CD4-positive, alpha-beta T cell treated with Interleukin-17A for 1 hour (primary cell): ENCODE results near the gene C6orf15.
A peak's percentile ranks its signal among the peaks of the same experiment; 100 is the strongest.
"Not testable (repeated sequence)": the region's sequence is repeated elsewhere in the genome, so short reads cannot be mapped to it uniquely, and the experiment has no call there.

Experiments used
- DNase-seq: peaks from one replicate; pipeline ENCODE4 v3.0.0-alpha.2; 2020

Gene C6orf15

DNA sequence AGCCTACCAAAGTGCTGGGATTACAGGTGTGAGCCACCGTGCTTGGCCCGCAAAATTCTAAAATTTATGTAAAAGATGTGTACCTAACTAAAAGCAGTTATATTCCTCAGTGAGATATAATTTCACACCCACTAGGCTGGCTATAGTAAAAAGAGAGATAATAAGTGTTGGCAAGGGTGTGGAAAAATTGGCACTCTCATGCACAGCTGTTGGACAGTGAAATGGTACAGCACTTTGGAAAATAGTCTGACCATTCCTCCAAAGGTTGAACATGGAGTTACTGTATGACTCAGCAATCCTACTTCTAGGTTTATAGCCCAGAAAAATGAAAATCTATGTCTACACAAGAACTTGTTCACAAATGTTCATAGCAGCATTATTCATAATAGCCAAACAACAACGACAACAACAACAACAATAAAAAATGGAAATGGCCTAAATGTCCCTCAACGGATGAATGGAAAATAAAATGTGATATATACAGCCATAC, 13.9 kb downstream of the C6orf15 start:
- no peak for DNase-seq

DNA sequence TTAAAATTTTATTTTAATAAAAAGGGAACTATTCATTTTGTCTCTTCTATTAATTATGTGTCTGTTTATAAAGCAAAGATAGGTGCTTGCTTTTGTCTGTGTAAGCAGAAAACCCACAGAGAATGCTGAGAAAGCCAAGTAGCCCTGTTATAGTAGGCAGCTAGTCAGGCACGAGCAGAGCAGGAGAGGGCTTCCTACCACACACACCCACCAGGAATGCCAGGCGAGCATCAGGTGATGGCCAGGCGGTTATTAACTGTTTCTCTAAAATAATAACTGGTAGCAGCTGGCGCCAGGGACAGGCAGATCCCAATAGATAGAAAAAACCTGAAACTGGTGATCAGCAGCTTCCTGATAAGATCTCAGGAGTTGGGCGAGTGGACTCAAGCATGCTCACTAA, 15.7 kb downstream of the C6orf15 start:
- no peak for DNase-seq

GRCh38 chr6:31096215-31096614, 16.2 kb downstream of the C6orf15 start:
- no peak for DNase-seq

- peak; percentile 50 for DNase-seq
These were observed 17.9 kb downstream of the C6orf15 start for GRCh38 chr6:31094389-31094881.

- DNase-seq, result no peak
These were observed 19.4 kb downstream of the C6orf15 start for GRCh38 chr6:31092769-31093505.

GRCh38 chr6:31092238-31092637, 20.1 kb downstream of the C6orf15 start:
- DNase-seq, result no peak

- no peak for DNase-seq
These were observed 20.7 kb downstream of the C6orf15 start for GRCh38 chr6:31091680-31092079.

GRCh38 chr6:31090973-31091364, 21.4 kb downstream of the C6orf15 start:
- no peak for DNase-seq

DNA sequence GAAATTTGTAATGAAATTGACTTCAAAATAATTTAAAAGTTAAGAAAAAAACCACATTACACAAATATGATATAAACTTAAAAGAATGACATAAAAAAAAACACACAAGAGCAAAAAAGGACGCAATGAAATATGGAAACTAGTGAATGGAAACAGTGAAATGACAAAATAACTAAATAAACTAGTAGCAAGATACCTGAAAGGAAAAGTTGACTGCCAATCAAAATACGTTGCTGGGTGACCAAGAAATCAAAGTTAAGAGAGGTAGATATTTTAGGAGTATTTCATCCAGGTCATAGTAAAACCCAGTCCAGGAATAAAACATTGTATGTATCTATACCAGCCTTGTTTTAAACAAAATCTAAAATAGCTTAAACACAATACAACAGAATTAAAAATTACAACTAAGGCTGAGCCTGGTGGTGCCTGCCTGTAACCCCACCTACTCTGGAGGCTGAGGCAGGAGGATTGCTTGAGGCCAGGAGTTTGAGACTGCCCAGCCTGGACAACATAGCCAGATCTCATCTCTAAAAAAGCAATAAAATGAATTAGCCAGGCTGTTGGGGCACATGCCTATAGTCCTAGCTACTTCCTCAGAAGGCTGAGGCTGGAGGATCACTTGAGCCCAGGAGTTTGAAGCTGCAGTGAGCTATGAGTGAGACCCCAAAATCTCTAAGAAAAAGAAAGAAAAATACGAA, 22.0 kb downstream of the C6orf15 start:
- no peak for DNase-seq

- DNase-seq, result peak; percentile 86
These were observed 24.8 kb downstream of the C6orf15 start for GRCh38 chr6:31087494-31088089.

DNA sequence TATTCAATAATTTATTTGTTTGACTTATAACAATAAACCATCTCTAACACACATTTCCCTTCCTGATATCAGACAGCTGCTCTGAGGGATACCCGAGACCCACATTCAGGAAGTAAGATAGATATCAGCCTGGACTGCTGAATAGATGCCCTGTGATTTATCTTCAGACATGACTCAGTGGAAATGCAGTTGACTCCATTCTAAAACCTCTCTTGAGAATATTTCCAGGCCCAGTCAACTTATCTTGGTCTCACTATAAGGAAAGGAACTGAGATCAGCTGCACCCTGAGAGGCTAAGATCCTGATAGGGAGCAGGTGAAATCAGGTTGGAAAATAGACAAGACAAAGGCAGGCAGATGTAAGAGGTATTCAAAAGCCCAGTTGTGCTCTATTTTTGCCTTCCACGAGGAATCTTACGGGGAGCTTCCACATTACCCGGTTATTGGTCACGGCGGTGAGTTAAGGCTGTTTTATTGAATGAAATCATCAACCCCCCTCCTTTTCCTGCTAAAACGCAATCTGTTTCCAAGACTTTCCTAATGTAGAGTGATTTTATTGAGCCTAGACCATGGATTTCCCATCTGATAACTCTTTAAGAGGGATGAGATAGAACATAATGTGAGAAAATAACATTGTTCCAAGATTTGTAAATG, 25.5 kb downstream of the C6orf15 start:
- no peak for DNase-seq

DNA sequence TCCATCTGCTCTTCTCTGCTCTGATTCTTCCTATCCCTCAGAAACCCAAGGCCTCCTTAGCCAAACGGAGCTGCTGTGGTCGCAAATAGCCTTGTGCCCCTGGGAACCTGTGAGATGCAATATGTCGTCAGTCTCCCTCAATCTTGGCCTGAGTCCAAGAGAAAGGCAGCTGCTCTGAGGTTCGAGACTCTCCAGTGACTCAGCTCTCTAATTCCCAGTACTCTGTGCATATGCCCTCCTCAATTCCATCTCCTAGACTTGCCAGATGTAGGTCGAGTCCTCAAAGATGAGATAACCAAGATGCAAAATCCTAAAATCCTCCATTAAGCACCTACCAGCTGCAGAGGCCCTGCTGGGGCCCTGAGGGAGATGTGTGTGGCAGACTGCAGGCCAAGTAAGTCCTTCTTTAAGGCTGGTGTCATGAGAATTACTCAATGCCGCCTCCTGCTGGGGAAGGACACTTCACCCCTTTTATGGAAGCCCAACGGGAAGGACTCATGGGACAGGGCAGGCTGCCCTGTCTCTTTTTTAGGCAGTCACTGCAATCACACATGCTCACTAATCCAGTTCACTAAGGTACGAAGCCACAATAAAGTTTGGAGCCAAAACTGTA, 28.5 kb downstream of the C6orf15 start:
- DNase-seq, result peak; percentile 49

GRCh38 chr6:31081872-31082271, 30.5 kb downstream of the C6orf15 start:
- no peak for DNase-seq

GRCh38 chr6:31079656-31080261, 32.6 kb downstream of the C6orf15 start:
- peak; percentile 78 for DNase-seq

GRCh38 chr6:31076611-31077010, 35.8 kb downstream of the C6orf15 start:
- DNase-seq, result no peak

GRCh38 chr6:31075528-31075927, 36.8 kb downstream of the C6orf15 start:
- DNase-seq, result no peak

- DNase-seq, result no peak
These were observed 38.0 kb downstream of the C6orf15 start for GRCh38 chr6:31074401-31074800.

DNA sequence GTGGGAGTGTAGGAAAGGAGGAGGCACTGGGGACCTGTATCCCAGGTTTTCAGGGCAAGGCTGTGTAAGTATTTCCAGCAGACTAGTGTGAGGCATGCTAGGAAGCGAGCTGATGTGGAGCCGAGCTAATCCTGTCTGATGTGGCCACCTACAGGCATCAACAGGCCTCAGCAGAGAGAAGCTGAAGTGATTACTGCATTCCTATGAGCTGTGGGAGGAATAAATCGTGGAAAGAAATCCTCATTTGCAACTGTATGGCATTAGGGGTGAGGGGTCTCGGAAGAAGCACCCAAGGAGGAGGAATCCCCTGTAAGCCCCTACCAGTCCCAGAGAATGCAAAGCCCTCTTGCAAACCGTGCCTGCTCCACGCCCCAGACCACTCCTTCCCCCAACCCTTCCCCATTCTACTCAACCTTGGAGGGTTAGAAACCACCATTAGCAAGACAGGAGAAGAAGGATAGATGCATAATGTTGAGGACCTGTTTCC, 41.6 kb downstream of the C6orf15 start:
- no peak for DNase-seq

DNA sequence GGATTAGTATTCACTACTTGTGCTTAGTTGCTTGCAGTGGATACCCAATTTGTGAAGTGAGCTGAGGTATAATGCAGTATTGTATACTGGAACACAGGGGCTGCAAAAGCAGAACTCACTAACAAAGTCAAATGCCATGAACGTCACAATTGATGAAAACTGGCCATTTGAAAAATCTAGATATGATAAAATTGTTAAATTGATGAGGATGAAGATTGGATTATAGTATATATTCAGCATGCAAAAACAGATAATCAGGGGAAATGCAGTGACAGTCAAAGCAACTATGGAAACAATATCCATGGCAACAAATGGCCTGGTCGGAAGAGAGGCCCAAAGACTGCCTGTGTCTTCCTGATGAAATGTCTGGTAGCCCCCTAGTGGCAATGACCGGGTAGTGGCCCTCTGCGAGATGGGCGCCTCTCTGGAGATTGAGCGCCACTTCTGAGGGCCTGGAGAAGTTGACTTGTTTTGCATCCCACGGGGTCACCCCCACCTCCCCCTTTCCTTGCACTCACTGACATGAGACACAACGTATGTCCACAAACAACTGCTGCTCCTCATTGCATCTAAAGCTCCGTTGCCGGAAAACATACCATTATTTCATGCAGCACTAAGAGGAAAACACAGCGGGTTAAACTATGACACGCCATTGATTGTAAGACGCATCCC, 43.6 kb downstream of the C6orf15 start:
- DNase-seq, result peak; percentile 72

- DNase-seq, result not testable (repeated sequence)
These were observed 44.3 kb downstream of the C6orf15 start for GRCh38 chr6:31067891-31068668.

GRCh38 chr6:31067028-31067427, 45.3 kb downstream of the C6orf15 start:
- DNase-seq, result not testable (repeated sequence)
